GM19467 (cell line): ENCODE measurements around the gene ATXN1.
"Not testable (repeated sequence)": the region's sequence is repeated elsewhere in the genome, so short reads cannot be mapped to it uniquely, and the experiment has no call there.

Experiments used
- ATAC-seq: cut with Tn5 transposase; IDR thresholded peaks from one replicate; pipeline ENCODE4 v1.9.1; 2021; ENCODE audit warnings: mild to moderate bottlenecking, moderate library complexity; ENCODE audit not compliant: unreplicated experiment

Gene ATXN1

DNA sequence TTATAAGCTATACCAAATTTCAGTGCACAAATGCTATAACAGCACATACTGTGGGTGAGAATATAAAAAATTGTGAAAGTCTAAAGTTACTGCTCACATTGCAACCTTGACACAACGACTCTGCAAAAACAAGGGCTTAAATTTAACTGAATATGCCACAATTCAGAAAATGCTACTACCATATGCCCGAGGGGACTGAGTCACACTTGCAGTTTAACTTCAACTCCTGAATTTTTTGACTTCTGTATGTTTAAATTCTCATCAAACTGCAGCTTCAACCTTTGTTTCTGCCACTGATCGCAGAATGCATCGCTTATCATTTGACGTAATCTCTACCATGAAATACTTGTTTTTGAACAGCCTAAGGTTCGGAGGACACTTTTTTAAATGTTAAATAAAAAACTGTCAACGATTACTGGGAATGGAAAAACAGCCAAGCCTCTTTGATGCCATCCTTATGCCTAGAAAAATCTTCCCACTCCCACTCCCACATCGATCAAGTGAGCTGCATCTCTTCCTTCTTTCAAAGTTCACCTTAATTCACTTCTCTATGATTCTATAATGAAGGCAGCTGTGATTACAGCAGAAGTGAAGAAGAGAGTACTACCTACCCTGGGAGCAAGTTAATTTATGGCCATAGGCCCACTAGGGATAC lies 136.5 kb downstream of the ATXN1 start:
- no peak for ATAC-seq

DNA sequence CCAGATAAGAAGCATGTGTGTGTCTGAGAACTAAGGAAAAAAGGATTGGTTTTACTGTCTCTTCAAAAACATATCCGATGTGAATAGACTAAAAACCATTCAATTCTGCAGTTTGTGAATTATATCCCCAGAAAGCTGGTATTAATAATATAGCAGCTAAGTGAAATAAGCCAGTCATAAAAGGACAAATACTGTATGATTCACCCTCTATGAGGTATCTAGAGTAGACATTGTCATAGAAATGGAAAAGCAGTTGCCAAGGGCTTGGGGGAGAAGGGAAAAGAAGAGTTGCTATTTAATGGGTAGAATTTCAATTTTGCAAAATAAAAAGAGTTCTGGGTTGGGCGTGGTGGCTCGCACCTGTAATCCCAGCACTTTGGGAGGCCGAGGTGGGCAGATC lies 137.5 kb downstream of the ATXN1 start:
- ATAC-seq, result no peak

DNA sequence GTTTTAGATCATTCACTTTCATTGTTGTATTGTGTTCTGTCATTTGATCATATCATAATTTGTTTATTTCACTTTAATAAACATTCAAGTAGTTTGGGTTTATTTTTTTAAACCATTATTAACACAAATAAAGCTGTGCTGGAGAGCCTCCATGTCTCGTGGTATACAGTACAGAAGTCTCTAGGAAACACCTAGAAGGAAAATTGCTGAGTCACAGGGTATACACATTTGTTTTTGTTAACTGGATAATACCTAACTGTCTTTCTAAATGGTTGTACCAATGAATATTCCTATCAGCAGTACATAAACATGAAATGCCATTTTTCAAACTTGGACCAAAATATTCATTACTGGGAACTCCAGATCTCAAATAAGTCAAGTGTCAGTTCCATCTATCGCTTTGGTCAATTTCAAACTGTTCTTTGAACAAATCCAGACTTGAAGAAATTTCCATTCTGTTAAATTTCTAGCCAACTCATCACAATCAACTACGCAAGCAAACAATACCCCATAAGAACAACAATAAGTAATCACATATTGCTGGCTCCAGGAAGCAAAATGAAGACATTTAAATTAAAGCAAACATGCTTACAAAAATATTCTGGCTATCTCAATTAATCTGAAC lies 138.1 kb downstream of the ATXN1 start:
- ATAC-seq, result no peak

- ATAC-seq, result no peak
Measured at GRCh38 chr6:16622193-16622592, 139.1 kb downstream of the ATXN1 start.

DNA sequence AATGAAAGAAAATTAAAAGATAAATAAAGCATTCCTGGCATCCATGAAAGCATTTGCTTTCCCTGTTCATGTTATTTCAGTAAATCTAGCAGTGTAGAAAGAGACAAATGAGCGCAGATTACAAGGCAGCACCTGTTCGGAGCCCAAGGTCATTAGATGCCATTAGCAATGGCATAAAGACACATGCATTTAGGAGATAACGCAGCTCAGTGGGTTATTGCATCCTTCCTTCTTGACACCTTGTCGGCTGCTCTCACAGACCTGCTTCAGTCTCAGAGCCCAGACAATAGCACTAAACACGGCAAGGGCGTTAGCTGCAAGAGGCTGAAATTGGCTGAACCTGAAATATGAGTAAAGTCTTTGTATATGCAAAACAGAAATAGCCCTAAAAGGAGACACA lies 140.3 kb downstream of the ATXN1 start:
- no peak for ATAC-seq

- no peak for ATAC-seq
Measured at GRCh38 chr6:16619777-16620176, 141.5 kb downstream of the ATXN1 start.

- ATAC-seq, result no peak
Measured at GRCh38 chr6:16618962-16619361, 142.3 kb downstream of the ATXN1 start.

- ATAC-seq, result not testable (repeated sequence)
Measured at GRCh38 chr6:16615215-16615614, 146.0 kb downstream of the ATXN1 start.

DNA sequence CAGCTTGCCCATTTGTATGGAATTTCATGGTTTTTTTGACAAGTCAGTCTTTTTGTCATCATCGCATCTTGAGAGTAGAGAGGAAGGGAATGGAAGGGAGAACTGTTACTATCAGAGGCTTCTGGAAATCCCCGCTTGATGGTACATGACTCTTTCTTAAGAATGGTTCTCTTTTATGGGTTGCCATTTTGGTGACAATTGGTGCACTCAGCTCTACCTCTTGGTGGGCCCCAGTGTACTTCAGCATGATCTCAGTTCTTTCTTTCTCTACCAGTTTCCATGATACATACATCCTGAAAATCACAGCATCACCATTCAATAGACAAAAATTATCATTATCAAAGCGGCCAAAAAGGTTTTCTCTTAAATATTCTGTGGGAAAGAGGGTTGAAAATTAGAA lies 147.1 kb downstream of the ATXN1 start:
- ATAC-seq, result not testable (repeated sequence)

- not testable (repeated sequence) for ATAC-seq
Measured at GRCh38 chr6:16613504-16613903, 147.8 kb downstream of the ATXN1 start.

DNA sequence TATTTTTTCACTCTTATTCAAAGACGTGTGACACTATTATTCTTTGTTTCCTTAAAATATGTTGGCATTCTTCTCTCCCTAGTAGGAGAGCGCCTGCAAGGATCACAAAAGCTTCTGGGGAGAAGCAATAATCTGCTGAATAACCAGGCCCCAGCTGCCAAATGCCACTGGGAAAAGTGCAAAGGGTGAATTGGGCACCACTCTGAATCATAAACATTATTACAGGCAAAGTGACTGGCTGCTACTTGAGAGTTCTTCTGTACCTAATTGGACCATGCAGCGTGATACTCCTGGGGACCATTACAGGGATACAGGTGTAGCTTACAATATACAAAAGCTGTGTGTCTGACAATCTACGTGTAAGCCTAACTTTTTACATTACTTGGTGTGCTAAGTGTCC lies 152.8 kb downstream of the ATXN1 start:
- ATAC-seq, result no peak

DNA sequence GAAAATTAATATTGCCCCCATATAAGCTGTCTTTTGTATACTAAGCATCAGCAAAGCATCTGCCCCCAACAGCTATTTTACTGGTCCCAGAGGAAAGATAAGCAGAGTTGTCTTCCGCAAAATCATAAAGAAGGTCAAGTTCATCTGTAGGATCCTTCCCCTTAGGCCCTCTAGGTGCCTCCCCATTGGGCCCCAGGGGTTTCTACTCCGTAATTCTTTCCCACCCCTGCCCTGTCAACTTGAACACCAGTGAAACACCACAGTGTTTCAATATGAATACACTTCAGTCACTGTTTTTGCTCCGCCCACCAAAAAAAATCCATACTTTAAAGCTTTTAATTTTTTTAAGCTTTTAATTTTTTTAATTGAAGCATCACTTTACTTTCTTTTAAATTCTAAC lies 159.2 kb downstream of the ATXN1 start:
- peak; percentile 77 for ATAC-seq

- no peak for ATAC-seq
Measured at GRCh38 chr6:16600701-16601100, 160.6 kb downstream of the ATXN1 start.

GRCh38 chr6:16600026-16600425 lies 161.2 kb downstream of the ATXN1 start:
- no peak for ATAC-seq

GRCh38 chr6:16596616-16597331 lies 164.5 kb downstream of the ATXN1 start:
- no peak for ATAC-seq

DNA sequence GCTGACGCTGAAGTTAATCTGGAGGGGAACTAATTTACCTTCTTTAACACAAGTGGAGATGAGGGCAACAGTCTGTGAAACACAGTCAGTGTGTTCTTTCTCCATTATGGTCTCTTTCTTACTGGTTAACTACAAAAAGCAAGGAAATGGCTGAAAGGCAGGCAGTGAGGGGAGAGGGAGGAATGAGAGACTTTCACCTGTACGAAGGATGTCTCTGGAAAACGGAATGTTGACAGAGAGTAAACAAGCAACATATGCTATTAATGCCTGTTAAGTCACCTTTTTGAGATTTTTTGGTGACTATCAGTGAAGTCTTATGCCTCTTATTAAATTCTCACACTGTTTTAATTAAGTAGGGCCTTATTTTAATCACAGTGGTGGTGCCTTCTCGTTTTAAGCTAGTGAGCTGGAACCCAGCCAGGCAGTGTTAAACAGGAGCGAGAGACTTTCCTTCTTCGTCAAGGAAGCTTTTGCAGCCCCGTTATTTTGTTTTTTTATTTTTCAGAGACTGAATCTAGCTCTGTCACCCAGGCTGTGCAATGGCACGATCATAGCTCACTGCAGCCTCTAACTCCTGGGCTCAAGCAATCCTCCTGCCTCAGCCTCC lies 165.6 kb downstream of the ATXN1 start:
- no peak for ATAC-seq

DNA sequence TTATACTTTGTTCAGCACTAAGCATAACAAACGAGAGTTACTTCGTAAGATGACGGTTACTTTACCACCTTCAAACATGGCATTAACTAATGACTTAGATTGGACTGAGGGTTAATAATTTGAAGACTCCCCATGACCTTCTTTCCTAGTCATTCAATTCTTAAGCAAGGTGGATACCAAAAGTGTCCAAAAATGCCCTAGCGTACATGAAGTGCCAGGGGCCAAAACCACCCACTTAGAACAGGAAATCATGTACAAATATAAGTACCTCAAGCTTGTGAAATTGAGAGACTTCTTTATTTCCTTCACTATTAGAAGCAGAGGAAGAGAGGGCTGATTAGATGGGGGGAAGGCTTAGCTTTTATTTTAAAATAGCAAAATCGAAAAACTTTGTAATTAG lies 166.4 kb downstream of the ATXN1 start:
- ATAC-seq, result no peak

GRCh38 chr6:16592223-16592911 lies 168.9 kb downstream of the ATXN1 start:
- ATAC-seq, result no peak

GRCh38 chr6:16591396-16592222 lies 169.7 kb downstream of the ATXN1 start:
- peak; percentile 70 for ATAC-seq

DNA sequence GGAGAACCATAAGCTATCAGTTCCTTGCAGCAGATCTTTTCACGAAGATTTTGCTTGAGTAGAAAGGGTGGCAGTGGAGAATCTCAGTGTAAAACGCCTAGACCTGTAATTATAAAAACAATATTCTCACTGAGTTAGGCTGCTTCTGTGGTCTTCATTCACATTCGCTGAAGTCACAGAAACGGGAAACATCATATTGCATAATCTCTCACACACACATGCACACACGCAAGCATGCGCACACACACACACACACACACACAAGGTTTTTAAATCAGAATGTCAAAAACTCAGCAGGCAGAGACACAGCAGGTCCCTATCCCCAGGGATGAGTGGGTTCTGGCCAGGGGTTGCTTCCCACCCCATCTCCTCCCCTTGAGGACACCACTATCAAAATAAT lies 175.5 kb downstream of the ATXN1 start:
- ATAC-seq, result no peak
